GM19463 (cell line): ENCODE results near the gene PODXL2.
"Not testable (repeated sequence)": the region's sequence is repeated elsewhere in the genome, so short reads cannot be mapped to it uniquely, and the experiment has no call there.

Source experiments
- ATAC-seq: cut with Tn5 transposase; IDR thresholded peaks from one replicate; pipeline ENCODE4 v1.9.1; 2021; ENCODE audit warnings: mild to moderate bottlenecking, moderate library complexity; ENCODE audit not compliant: unreplicated experiment

PODXL2 gene

DNA sequence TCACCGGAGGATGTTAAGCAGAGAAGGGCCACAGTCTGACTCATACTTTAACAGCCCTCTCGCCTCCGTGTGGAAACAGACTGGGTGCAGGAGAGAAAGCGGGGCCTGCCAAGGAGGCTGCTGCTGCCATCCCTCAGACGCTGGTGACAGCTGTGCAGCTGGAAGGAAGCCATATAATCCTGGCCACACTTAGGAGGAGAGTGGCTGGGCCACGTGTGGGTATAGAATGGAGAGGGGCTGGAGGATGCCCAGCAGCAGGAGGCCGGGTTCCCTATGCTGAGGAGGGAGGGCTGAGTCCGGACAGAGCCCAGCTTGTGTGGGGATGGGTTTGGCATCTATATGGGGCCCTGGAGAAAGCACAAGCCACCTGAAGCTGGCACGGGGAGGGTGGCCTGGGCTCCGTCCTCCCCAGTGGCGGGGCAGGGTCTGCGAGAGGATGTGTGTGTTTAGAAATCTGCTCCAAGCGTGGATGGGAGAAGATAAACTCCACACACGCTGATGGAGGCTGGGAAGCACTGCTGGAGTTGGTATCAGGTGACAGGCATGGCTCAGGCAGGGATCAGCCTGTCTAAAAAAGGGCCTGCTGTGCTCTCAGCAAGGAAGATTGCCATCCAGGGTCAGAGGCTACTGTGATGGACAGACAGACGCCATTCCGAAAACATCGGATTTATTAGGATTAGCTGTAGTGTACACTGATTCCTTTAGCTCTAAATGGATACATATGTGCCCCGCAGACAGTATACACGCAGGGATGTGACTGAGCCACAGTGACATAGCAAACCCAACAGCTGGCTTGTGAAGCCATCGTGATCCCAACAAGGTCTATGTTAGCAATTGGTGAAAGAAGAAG lies 59.7 kb downstream of the PODXL2 start:
- ATAC-seq: no peak

DNA sequence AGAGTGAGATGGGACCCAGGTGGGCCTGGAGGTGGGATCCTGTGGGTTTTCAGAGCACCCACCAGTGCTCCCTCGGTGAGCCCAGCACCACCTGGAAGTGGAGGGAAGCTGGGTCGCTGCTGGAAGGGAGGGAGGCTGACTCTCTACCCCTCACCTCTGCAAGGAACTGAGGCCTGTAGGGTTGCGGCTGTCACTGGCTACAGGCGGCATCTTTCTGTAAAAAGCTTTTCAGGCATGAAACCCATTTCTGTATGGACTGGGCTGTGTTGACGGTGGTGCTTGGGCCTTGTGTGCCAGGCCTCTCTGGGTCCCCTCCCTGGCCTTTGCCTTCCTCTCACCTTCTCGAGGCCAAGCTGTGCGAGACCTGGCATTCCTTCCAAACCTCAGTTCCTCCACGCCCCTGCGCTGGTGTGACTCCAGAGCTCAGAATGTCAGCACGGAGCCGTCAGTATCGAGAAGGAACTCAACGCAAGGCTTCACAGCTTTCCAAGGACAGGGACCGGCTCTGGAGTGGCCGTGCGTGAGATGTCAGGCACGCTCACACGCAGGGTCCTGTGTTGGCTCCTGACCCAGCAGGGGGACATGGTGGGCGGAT lies 60.4 kb downstream of the PODXL2 start:
- no peak for ATAC-seq

DNA sequence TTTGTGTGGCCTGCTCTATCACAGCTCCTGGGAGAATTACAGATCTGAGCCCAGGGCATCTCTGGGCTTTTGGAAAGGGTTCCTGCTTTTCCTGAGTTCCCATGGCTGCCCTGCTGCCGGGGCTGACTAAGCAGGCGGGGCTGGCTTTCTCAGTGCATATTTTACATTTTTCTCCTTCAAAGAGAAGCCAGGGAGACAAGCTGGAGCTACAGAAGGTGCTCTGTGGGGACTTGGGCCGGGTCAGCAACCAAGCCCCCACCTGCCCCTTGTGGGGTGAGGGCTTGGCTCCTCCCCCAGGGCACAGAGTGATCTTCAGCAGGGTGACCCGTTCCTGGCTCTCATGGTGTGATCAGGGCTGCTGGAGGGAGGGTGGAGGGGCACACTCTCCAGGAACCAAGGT lies 61.1 kb downstream of the PODXL2 start:
- no peak for ATAC-seq

DNA sequence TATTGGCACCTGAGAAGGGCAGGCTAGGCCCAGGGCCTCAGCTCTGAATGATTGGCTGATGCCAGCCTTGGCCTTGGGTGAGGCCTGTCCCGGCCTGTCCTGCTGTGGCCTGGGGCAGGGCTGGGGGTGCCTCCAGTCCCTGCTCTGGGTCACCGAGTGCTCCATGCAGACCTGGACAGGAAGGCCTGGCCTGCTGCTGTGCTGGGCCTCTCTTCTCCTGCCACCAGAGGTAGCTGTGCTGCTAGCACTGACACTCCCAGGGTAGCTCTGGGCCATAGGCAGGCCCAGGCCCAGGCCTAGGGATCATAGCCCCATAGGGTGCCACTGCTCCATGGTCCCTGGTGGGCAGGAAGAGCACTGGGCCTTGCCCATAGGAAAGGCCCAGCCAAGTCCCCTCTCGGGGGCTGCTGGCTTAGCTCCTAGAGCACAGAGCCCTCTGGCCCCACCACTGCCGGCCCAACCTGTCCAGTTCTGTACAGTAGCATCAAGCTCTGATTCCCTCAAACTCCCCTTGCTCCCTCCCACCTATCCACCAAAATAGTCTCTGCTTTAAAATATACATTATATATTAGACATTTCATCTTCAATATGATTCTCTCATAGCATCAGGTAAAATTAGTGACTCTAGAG lies 62.0 kb downstream of the PODXL2 start:
- ATAC-seq: no peak

DNA sequence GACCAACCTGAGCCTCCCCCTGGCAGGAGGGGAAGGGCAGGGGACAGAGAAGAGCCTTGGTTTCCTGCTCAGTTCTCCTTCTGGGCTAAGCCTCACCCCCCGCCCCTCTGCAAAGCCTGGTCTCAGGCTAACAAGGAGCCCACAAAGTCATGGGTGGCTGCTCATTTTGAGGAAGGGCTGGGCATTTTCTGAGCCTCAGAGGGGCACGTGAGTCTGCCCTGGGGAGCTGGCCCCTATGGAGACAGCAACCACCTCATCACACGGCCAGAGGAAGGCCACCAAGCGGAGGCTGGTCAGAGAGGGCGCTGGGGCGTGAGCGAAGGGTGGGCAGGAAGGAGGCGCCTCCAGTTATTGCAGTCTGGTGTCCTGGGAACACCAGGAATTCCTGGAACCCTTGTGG lies 62.5 kb downstream of the PODXL2 start:
- ATAC-seq: no peak

DNA sequence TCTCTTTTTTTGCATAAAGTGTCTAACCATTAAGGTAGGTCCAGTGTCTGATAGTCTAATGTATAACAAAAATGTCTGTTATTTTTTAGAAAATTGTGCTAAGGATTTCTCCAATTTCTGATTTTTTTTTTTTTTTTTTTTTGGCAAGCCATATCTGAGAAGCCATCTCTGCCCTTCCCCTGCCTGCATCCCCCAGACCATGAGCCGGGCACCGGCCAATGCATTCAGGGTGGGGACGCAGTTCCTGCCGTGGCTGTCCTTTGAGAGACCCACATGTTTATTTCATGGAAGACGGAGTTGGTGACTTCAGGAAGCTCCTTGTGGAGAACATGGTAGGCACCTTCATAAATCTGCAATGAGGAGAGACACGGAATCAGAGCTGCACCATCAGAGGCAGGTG lies 63.0 kb downstream of the PODXL2 start:
- no peak for ATAC-seq

DNA sequence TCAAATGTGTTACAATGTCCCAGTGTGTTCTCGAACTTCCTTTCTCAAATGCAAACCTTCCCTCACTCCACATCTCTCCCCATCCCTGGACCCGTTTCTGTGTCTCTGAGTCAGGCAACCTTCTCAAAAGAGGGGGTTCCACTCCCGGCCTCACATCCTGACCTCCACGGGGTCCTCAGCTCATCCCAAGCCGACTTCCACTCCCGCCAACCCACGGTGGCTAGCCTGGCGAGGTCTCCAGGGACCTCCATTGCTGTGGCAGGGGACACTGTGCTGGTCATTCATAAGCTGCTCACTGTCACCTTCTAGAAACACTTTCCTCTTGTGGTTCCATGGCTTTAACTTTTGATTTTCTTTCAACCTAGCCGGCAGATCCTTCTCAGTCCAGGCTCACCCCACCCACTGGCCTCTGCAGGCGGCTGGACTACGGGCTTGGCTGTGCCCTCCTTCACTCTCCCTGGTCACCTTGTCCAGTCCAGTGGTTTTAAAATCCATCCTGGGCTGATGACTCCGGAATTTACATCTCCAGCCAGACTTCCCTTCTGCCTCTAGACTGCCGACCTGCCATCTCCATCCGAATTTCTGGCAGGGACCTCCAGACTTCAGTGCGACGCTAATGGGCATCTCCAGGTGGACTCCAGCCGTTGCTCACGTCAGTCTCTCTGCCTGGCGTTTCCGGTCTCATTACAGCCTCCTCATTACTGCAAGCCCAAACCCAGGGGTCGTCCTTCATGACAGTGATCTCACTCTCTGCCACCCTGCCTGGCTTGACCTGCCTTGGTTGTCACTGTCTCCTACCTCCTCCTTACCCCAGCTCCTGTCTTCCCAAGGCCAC lies 63.7 kb downstream of the PODXL2 start:
- no peak for ATAC-seq

DNA sequence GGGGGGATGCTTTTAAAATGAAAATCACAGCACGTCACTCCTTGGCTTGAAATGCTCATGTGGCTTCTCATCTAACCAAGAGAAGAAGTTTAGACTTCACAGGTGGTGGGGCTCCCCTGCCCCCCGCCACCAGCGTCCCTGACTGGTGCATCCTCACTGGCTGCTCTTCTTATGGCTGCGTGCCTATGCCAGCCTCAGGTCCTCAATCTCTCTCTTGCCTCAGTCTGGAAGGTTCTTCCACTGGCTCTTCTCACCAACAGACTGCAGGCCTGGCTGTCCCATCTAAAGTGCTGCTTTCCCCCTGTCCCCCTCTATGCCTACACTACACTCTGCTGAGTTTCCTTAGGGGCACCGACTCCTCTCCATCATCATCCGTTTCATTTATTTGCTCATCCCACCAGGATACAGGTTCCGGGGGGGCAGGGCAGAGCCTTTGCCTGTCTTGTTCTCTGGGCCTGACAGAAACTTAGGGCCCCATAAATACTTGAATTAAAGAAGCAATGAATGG lies 64.4 kb downstream of the PODXL2 start:
- ATAC-seq: no peak

DNA sequence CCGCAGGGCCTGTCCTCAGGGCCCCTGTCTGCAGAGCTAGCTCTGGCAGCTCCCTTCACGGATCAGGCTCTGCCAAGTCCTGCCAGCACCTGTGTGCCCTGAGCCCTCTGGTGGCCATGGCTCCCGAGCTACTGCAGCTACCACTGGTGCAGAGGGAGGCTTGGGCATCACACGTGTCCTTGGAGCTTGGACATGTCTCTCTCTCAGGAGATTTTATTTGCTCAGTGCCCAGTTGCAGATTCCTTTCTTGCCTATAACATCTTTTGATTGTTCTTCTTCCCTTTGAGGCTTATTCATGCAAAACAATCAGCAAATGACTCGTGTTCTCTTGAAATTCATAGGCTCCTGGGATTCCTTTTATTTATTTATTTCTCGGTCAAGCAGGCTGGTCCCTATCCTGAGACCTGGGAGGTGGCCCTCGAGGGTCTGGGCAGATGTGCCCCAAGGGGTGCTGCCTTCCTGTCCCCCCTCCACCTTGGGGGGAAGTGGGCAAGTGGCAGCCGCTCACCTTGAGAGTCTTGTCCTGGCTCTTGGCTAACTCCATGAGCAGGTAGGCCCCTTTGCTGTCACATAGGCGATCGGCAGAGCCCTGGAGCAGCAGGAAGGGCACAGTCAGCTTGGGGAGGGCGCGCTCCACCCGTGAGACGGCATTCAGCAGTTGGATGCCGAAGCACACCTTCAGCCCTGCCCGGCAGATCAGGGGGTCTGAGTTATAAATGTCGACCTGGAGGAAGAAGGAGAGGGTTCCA lies 65.7 kb downstream of the PODXL2 start:
- ATAC-seq: no peak

DNA sequence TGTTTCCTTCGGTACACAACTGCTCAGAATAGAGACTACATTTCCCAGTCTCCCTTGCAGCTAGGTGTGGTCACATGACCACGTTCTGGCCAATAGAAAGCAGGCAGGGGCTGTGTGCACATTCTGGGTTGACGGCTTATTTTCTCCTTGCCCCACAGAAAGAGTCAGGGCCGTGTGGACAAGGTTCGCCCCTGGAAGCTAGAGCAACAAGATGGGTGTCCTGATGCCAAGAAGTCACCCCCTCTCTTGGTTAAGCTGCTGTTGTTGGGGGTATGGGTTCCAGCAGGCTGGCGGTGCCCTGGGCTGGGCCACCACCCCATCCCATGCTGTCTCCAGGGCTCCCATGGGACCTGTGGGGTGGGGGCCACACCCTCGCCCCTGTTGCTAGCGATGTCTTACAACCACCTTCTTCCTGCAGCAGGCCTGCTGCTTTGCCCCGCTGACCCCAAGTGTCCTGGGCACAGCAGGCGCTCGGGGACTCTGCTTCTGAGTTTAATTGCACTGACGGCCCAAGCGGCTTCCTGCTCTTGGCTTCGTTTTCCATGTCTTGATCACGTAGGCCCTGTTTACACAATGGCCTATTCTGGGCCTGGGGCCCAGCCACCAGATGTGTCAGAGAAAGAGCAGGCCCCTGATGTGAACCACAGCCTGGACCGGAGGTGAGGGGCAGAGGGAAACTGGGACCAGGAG lies 68.7 kb downstream of the PODXL2 start:
- peak; percentile 78 for ATAC-seq

DNA sequence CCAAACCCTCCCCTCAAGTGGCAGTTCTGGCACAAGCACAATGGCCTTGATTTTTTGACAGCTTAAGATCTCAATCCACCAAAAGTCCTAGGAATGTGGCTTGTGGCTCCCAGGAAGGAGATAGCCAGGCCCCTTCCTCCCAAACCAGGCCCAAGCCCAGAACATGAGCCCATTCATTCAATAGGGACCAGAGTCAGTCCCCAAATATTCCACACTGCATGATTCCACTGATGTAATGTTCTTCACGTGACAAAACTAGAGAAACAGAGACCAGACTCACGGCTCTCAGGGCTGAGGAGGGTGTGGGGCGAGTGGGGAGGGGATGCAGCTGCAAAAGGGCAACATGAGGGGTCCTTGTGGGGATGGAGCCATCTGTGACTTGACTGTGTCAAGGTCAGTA lies 69.3 kb downstream of the PODXL2 start:
- no peak for ATAC-seq

DNA sequence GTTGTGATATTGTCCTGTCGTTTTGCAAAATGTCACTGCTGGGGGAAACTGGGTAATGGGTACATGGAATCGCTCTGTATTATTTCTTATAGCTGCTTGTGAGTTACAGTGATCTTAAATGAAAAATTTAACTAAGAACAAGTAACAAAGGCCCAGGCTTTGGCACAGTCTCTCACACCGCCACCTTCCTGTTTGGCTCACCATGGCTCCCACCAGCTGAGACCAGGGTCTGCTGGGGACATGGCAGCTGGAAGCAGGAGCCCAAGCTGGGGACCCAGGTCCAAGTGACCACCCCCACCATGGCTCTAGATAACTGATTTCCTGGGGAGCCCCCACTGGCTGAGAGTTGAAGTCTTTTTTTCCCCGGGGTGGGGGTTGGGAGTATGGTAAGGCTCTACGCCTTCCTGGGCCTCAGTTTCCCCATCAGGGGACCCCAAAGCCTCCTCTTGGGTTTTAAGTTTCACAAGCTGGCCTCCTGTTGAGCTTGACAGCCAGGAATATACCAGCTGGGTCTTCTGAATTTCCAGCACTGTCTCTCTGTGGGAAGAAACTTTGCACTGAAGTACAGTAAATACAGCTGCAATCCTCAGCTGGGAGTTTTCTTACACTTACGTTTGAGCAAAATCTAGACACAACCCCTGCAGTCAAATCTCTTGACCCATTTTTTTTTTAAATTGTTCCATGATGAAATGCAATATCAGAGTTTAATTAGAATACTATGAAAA lies 69.9 kb downstream of the PODXL2 start:
- no peak for ATAC-seq

DNA sequence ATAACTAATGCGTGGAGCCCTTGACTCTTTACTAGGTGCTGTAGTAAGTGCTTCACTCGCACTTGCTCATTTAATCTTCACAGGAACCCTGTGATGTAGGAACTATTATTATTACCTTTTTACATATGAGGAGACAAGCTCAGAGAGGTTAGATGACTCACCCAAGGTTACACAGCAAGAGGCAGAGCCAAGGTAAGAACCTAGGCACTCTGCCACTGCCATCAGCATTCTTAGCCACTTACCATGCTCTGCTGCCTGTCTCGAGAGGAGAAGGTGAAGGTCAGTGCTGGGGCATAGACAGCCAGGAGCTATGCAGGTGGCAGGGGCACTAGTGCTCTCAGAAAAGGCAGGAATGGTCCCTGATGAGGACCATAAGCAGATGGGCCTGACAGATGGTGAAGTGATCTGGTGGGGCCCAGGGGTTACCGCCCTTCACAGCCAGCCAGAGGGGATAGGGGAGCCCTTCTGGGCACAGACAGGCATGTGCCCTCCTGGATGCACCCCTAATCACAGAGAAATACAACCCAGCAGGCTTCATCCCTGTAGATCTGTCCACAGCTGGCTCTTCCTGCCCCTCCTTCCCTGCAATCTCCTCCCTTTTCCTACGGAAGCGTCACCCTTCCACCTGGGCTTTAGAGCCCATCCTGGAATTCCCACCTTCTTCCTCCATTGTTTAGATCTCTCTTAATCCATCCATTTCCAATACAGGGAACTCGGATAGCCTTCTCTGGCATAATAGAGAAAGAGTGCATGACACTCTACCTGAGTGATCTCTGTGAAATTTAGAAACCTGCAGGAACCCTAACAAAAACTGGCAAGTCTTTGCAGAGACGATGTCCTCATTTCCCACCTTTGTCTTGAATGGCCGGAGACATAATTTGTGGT lies 70.7 kb downstream of the PODXL2 start:
- ATAC-seq: no peak

DNA sequence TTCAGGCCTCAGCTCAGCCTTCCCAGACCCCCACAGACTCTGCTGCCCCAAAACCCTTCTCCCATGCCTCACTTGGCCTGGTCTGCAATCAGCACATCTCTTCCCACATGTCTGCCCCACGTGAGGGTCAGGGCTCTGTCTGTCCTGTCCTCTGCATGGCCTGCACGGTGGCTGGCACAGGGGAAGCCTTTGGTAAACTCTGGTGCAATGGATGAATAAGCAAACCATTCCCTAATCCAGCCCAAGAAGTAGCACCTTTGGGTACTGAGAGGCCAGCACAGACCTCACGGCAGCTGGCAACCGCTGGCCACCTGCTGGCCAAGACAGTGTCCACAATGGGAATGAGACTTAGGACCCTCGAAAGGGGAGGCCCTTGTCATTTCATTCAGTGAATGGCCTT lies 71.4 kb downstream of the PODXL2 start:
- no peak for ATAC-seq

DNA sequence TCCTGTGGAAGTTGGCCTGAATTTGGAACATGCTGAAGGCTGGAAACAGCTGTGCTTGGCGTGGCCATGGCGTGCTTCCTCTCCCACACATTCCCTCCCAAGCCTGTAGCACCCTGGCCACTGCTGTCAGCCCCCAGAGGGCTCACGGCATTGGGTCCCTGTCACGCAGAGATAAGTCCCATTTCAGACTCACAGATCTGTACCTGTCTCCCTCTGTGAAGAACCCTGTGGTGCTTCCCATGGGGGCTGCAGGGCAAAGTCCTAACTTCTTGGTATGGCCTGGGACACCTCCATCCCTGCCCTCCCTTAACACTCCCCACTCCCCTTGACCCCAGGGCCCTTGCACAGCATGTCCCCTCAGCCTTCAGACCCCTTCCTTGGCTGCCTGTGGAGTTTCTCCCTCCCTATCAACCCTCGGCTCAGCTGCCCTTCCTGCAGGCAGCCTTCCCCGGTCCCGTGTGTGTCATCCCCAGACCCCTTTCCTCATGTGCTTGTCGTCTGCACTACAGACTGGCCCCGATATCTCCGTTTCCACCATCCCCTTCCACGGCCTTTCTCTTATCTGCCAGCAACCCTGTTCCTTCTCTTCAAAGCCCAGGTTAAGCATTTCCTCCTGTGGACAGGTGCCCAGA lies 72.4 kb downstream of the PODXL2 start:
- no peak for ATAC-seq

DNA sequence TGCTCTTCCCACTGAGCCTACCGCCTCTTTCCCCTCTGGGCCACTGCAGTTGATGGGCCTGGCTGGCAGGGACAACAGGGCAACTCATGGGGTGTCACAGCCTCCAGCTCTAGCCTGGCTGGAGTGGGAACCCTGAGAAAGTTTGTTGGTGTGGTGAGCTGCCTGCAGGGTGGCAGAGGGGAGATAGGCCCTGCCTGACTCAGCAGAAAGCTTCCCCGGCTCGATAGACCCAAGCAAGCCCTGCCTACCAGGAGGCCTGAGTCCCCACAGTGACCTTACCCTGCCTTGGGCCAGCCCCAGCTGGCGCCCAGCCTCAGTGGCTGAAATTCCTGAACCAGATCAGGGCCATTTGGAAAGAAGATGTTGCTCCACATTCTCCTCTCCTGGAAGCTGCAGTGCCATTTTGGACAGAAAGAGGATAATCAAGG lies 73.2 kb downstream of the PODXL2 start:
- ATAC-seq: no peak

DNA sequence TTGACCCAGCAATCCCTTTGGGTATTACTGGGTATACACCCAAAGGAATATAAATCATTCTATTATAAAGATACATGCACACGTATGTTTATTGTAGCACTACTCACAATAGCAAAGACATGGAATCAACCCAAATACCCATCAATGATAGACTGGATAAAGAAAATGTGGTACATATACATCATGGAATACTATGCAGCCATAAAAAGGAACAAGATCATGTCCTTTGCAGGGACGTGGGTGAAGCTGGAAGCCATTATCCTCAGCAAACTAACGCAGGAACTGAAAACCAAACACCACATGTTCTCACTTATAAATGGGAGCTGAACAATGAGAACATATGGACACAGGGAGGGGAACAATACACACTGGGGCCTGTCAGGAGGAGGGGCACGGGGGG lies 75.9 kb downstream of the PODXL2 start:
- ATAC-seq: not testable (repeated sequence)

DNA sequence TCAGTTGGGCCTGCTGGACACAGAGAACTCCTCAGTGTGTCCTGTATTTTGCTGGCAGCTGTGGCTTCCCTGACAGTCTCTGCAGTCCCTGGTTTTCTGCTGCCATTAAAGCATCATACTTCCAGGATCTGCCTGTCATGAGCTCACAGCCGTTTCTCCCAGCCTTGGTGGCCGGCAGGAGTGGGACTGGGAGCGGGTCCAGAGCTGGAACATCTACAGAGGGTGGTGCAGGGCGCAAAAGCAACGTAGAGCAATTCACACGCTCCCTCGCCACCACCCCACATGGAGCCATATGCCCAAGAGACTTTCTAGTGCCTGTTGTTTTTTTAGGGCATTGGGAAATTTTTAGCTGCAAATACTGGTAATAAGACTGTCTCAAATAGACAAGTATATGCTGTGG lies 77.3 kb downstream of the PODXL2 start:
- ATAC-seq: no peak
